Activated CD8-positive, alpha-beta memory T cell treated with anti-CD3 and anti-CD28 coated beads, Interleukin-2, amount 50 U/mL, for 4 hours (primary cell): ENCODE results near the gene SETDB2.

Source experiments
- DNase-seq: peaks from one replicate; pipeline ENCODE4 v3.0.0-alpha.2; 2020

The SETDB2 gene

DNA sequence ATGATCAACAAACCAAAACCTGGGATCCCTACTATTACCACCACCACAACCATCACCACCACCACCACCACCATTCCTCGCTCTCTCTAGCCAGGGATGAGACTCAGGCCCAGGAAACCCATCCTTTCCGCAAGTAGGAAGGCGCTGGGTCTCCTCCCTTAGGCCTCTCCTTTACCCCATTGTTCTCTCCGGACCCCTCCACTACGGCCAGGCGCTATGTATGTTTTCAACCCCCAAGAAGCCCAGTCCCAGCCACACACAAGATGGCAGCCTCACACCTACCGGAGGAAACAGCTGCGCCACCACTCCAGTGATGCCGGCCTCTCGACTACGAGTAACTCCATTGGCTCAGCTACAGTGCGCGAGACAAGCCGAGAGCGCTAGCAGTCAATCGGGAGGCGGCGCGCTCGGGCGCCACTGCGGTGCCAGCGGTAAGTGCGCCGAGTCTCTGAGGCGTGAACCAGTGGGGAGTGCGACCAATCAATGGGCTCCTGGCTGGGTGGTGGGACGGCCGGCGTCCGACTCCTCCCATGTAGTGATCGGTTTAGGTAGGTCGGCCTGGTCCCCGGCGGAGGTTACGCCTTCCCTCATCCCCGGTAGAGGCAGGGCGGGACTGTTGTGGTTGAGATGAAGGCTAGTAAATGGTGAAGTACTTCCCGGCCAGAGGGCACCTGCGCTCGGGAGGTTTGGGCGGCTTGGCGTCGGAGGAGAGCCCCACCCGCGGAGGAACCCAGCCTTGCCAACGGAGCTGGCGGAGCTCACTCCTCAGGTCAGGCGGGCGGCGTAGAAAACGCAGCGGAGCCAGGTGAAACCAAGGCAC lies at the start of gene SETDB2, which contains the start of gene CAB39L:
Gene SETDB2, plus strand, starts transcription at position 571 of the 820 bp plus-strand sequence. CDS start 7,620 bp downstream, outside the sequence.
Gene CAB39L, minus strand, starts transcription at position 361 of the 820 bp plus-strand sequence. CDS start 61,154 bp downstream, outside the sequence.
- peak; percentile 98 for DNase-seq

GRCh38 chr13:49395451-49395865 lies 48.6 kb upstream of the SETDB2 start:
- no peak for DNase-seq

DNA sequence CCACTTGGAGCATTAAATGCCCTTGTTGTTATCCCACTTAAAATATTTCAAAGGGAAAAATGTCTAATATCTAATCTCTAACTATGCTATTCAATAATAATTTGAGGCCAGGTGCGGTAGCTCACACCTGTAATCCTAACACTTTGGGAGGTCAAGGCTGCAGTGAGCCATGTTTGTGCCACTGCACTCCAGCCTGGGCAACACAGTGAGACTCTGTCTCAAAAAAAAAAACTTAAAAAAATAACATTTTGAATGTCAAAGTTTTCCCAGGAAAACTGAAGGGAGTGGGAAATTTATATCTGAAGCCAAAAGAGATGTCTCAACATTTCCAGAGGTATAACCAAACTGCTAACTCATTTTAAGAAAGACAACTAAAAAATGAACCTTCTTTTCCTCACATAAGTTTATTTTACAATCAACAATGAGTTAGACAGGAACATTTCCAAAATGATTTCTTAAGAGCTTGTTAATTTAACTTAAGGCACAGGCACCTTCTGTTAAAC lies 48.1 kb upstream of the SETDB2 start:
- DNase-seq = no peak

DNA sequence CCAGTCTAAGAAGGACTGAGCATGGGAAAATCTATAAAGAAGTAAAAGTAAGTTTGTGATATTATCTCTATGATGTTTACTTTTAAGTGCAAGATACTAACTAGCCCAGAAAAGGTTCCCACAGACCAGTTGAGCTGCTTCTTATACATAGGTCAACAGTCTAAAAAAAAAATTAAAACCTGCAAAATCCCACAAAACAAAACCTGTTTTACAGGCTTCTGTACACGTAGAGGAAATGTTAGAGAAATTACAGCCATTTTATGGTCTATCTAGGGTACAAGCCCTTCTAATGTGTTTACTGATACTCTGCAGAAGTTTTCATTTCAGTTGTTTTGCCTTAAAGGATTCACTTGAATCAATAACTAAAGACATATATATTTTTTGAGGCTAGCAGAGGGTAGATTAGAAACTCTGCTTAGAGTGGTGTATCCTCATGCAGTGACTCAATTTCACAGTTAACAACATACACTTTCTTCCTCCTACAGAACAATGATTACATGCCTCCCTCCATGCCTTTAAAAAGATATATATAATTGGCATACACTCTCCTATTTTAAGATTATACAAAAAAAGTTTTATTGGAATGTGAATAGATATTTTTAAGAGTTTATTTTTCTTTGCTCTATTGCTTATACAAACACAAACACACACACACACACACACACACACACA lies 44.1 kb upstream of the SETDB2 start:
- DNase-seq = no peak

- DNase-seq = no peak
Observed at GRCh38 chr13:49400755-49401659, 43.1 kb upstream of the SETDB2 start.

- no peak for DNase-seq
Observed at GRCh38 chr13:49403996-49404702, 39.9 kb upstream of the SETDB2 start.

DNA sequence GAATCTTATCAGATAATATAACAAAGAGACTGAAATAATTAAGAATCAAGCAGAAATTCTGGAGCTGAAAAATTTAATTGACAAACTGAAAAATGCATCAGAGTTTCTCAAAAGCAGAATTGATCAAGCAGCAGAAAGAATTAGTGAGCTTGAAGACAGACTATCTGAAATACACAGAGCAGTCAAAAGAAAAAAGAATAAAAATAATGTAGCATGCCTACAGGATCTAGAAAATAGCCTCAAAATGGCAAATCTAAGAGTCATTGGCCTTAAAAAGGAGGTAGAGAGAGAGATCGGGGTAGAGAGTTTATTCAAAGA lies 39.4 kb upstream of the SETDB2 start:
- no peak for DNase-seq

- DNase-seq = no peak
Observed at GRCh38 chr13:49407068-49407467, 37.0 kb upstream of the SETDB2 start.

DNA sequence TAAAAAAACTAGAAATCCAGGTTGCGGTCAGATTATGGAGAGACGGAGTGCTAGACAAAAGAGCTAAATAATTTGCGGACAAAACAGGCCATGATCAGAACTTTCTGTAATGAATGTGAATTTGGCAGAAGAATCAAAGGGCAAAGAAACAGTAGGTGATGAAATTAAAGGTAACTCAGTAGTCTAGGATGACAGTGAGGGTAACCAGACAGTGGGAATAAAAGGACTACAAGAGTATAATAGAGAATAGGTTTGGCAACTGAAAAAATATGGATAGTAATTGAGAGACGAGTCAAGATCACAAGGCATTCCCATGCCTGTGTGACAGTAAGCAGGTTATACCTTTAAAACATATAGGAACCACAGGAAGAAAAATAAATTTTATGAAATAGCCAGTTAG lies 36.1 kb upstream of the SETDB2 start:
- DNase-seq = no peak

DNA sequence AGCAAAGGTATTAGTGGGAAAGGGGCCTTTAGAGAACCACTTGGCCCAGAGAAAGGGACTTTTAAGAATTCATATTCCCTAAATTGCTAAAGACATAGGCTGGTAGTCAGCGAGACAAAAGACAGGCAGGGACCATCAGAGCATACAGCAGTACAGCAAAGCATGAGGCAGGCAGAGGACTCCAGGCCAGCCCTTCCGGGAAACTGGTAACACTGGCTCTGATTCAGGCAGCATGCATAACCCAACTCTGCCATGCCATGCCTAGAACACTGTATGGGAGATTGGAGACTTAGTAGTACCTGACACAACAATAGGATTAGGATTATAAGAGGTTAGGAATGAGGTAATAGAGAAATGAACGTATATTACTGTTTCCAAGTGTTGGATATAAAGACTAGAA lies 35.1 kb upstream of the SETDB2 start:
- no peak for DNase-seq

- DNase-seq = no peak
Observed at GRCh38 chr13:49410006-49410405, 34.1 kb upstream of the SETDB2 start.

DNA sequence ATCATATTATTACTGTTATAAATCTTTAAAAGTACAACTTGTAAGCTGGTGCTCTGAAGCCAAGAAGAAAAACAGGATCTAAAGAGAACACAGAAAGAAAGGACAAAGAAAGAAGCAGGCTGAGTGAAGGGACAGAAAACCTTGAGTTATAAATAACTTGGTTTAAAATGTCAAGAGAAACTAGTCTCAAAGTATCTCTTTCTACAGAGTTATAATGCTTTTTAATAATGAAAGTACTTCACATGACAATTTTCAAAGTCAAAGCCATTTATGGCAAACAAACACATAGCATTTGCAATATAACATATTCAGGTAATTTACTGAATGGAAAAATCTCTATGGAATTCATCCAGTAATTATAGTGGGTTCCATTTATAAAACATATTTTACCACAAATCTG lies 33.6 kb upstream of the SETDB2 start:
- DNase-seq = no peak

DNA sequence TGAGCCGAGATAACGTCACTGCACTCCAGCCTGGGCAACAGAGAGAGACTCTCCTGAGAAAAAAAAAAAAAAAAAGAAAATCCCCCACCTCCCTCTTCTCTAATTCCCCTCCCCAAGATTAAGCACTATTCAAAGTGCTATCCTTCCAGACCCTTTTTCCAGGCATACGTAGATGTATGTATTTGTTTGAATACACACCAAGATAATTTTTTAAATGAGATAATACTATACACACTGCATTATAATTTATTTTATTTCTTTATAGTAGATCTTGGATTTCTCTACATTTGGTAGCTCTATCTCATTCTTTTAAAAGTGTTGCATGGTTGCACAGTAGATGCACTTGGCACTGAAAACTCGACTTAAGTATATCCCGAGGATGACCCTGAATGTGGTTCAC lies 32.7 kb upstream of the SETDB2 start:
- no peak for DNase-seq

DNA sequence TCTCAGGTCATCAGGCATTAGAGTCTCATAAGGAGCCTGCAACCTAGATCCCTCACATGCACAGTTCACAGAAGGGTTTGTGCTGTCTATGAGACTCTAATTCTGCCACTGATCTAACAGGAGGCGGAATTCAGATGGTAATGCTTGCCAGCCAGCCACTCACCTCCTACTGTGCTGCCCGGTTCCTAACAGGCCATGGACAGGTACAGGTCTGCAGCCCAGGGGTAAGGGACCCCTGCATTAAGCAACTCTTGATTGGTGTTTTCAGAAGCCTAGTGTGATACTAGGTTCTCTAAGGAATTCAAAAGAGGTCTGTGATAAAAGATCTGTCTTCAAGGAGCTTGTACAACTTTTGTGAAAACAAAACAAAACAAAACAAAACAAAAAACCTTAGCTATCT lies 31.3 kb upstream of the SETDB2 start:
- DNase-seq = no peak

DNA sequence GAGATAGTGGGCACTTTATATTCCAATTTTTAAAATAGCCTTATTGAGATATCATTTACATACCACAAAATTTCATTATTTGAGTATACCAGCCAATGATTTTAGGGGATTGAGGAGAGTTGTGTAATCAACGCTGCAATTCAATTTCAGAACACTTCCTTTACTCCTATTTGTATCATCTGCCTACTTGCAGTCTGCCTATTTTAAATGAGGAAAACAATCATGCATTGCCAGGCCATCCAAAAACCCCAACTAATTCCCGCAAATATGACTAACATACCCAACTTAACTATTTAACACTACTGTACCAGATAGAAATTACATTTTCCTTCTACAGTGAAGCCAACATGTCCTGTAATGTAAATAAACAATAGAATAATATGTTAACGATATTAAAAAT lies 26.9 kb upstream of the SETDB2 start:
- DNase-seq = no peak

- no peak for DNase-seq
Observed at GRCh38 chr13:49418206-49418605, 25.9 kb upstream of the SETDB2 start.

- DNase-seq = no peak
Observed at GRCh38 chr13:49419276-49419675, 24.8 kb upstream of the SETDB2 start.

- DNase-seq = peak; percentile 19
Observed at GRCh38 chr13:49421391-49421790, 22.7 kb upstream of the SETDB2 start.

- DNase-seq = no peak
Observed at GRCh38 chr13:49424011-49424560, 20.0 kb upstream of the SETDB2 start.

DNA sequence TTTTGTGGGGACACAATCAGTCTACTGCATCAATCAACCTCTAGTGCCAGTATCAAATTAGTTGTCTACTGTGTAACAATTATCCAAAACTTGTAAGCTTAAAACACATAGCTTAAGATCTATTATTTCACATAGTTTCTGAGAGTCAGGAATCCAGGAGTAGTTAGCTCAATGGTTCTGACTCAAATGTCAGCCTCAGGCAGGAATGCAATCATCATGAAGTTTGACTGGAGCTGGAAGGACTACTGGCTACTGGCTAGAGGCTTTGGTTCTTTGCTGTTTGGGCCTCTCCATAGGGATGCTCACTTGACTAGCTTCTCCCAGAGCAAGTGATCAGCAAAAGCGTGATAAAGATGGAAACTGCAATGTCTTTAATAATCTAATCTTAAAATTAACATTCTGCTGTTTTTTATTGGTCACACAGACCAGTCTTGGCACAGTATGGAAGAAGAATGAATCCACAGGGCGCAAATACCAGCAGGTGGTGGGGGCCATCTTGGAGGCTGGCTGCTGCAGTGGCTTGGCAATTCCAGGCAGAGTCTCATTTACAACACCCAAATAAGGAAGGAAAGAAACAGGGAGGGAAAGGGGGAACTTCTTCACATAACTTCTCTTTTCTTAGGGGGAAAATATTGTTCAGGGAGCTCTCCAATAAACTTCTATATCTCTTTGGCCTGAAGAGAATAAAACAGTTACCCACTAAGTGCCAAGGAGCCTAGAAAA lies 15.9 kb upstream of the SETDB2 start:
- DNase-seq = no peak

- no peak for DNase-seq
Observed at GRCh38 chr13:49429121-49429520, 15.0 kb upstream of the SETDB2 start.
